A549 (cell line): Measurements from ENCODE around the gene BCORL1. TPM values are rescaled to one million over a fixed set of nuclear protein-coding genes. Genes with fewer than 3 reads are reported as not detected.

Experiments
- ATAC-seq, 2 experiments: fragments of 200-7000 bp in 1 of 2; fragments of >200 bp in 1 of 2; cut with Nextera tagmentation in 1 of 2; cut with Tn5 transposase in 1 of 2; 3 replicates each; pipeline versions ENCODE4 v1.8.0 to v1.9.1; 2018 to 2020; ENCODE audit warnings: mild to moderate bottlenecking in 1 of 2, moderate library complexity in 1 of 2
- CTCF ChIA-PET: fragments of 300-600 bp; sonication (Branson Sonifier 250); formaldehyde crosslinking; extraction: SDS; loops from one replicate; lab custom pipeline; 2021; ENCODE audit warnings: antibody characterized with exemption, inconsistent platforms; lab: Yijun Ruan, JAX
- POLR2A ChIA-PET: fragments of 350-600 bp; formaldehyde crosslinking; extraction: SDS; loops from one replicate; lab custom pipeline; 2021; ENCODE audit warnings: antibody characterized with exemption, inconsistent platforms; lab: Yijun Ruan, JAX
- DNase-seq, 2 experiments: peaks; one replicate each; pipeline versions ENCODE4 v3.0.0 to v3.0.0-alpha.2; 2011 to 2016; ENCODE audit warnings: low read depth in 1 of 2, low spot score in 1 of 2
- FAIRE-seq: peaks from 2 replicates; lab custom pipeline; 2011; peaks lifted over from hg19 to GRCh38; lab: Jason Lieb, UNC
- H3K27ac ChIP-seq, 2 experiments: fragments of >200 bp; sonication (Bioruptor Twin); formaldehyde crosslinking; 3 replicates each; pipeline ENCODE4 v1.5.1; 2016 to 2017
- H3K4me1 ChIP-seq: fragments of >200 bp; sonication (Bioruptor Twin); formaldehyde crosslinking; 3 replicates; pipeline ENCODE4 v1.6.1; 2016
- H3K4me2 ChIP-seq: fragments of >200 bp; sonication (Bioruptor Twin); formaldehyde crosslinking; 3 replicates; pipeline ENCODE4 v1.6.1; 2016
- H3K4me3 ChIP-seq: fragments of >200 bp; sonication (Bioruptor Twin); formaldehyde crosslinking; 3 replicates; pipeline ENCODE4 v1.5.1; 2016
- H3K9me3 ChIP-seq: fragments of >200 bp; sonication (Bioruptor Twin); formaldehyde crosslinking; 3 replicates; pipeline ENCODE4 v1.6.1; 2016
- CBX8 ChIP-seq: fragments of 200-600 bp; sonication (generic); IDR thresholded peaks from 2 replicates; pipeline ENCODE4 v1.6.1; 2016
- EHMT2 ChIP-seq: fragments of 200-600 bp; sonication (generic); IDR thresholded peaks from 2 replicates; pipeline ENCODE4 v1.6.1; 2016; ENCODE audit warnings: antibody characterized with exemption, low read depth, mild to moderate bottlenecking, moderate library complexity
- EP300 ChIP-seq, 2 experiments: fragments of >200 bp; sonication (Bioruptor Twin); formaldehyde crosslinking; IDR thresholded peaks; 2 replicates in 1 of 2; 3 replicates in 1 of 2; pipeline ENCODE4 v1.6.1; 2016 to 2017
- ESRRA ChIP-seq: fragments of 150-350 bp; IDR thresholded peaks from 2 replicates; pipeline ENCODE4 v1.6.1; 2014; ENCODE audit warnings: mild to moderate bottlenecking, low read length, borderline replicate concordance
- FOSB ChIP-seq: fragments of 250-450 bp; sonication (Bioruptor Pico); IDR thresholded peaks from 2 replicates; pipeline ENCODE4 v1.5.0; 2020; ENCODE audit warnings: mild to moderate bottlenecking, moderate library complexity
- HOXB5 ChIP-seq: fragments of 250-450 bp; sonication (Bioruptor Pico); IDR thresholded peaks from 2 replicates; pipeline ENCODE4 v1.5.0; 2020; ENCODE audit warnings: mild to moderate bottlenecking, moderate library complexity
- NFE2L2 ChIP-seq: fragments of 150-350 bp; conservative IDR thresholded peaks from 2 replicates; pipeline ENCODE4 v1.6.1; 2014; ENCODE audit warnings: low read length
- NR3C1 ChIP-seq: fragments of >200 bp; sonication (Bioruptor Twin); formaldehyde crosslinking; IDR thresholded peaks from 3 replicates; pipeline ENCODE4 v1.6.1; 2017
- PHF8 ChIP-seq: fragments of 200-600 bp; sonication (generic); IDR thresholded peaks from 2 replicates; pipeline ENCODE4 v1.6.1; 2016; ENCODE audit warnings: low read depth, mild to moderate bottlenecking, antibody characterized with exemption, moderate library complexity, borderline replicate concordance
- POLR2AphosphoS2 ChIP-seq: conservative IDR thresholded peaks from 2 replicates; pipeline ENCODE4 v1.6.1; 2012; ENCODE audit warnings: low read length, improper control_type of control experiment, inconsistent platforms
- RAD21 ChIP-seq, 2 experiments: fragments of >200 bp in 1 of 2; sonication (Bioruptor Twin) in 1 of 2; formaldehyde crosslinking in 1 of 2; IDR thresholded peaks in 1 of 2; conservative IDR thresholded peaks in 1 of 2; 2 replicates in 1 of 2; 3 replicates in 1 of 2; pipeline ENCODE4 v1.6.1; 2012 to 2018; ENCODE audit warnings: inconsistent platforms in 1 of 2
- RCOR1 ChIP-seq: fragments of 150-350 bp; IDR thresholded peaks from 2 replicates; pipeline ENCODE4 v1.6.1; 2014; ENCODE audit warnings: antibody characterized with exemption, low read length, low read depth
- RFX5 ChIP-seq: fragments of 450-650 bp; IDR thresholded peaks from 2 replicates; pipeline ENCODE4 v1.7.1; 2014; ENCODE audit warnings: antibody characterized with exemption, mild to moderate bottlenecking, moderate library complexity
- SREBF2 ChIP-seq: fragments of 450-650 bp; IDR thresholded peaks from 2 replicates; pipeline ENCODE4 v1.6.1; 2014; ENCODE audit warnings: mild to moderate bottlenecking, moderate library complexity
- ZNF302 ChIP-seq: fragments of 250-450 bp; sonication (Bioruptor Pico); IDR thresholded peaks from 2 replicates; pipeline ENCODE4 v1.9.0; 2021; ENCODE audit warnings: inconsistent platforms, mild to moderate bottlenecking, moderate library complexity
- WGBS: methylation state at CpG from one replicate; pipeline ENCODE4 v1.1.6; 2017; ENCODE audit errors: missing lambda C conversion rate; 5-methylcytosine and 5-hydroxymethylcytosine counted together
- polyA plus RNA-seq, 4 experiments: library from polyadenylated mRNA; depleted of rRNA in 3 of 4; stranded (reverse); fragments of >200 nt; fragmentation: RNase III in 1 of 4; extraction: RNeasy Plus Mini Kit Qiagen cat#74134 plus additional on column Dnase treatment in 1 of 4; gene quantifications; 2 replicates in 3 of 4; 3 replicates in 1 of 4; pipeline ENCODE4 v1.2.3, GENCODE V29; 2011 to 2017
- TF ChIP-seq, protein P1 (sequence below): fragments of 250-450 bp; sonication (Bioruptor Pico); IDR thresholded peaks from 2 replicates; pipeline ENCODE4 v1.5.0; 2021; ENCODE audit warnings: mild to moderate bottlenecking, moderate library complexity, borderline replicate concordance
- TF ChIP-seq, protein P2 (sequence below): fragments of 150-350 bp; IDR thresholded peaks from 2 replicates; pipeline ENCODE4 v1.6.1; 2014; ENCODE audit warnings: low read depth, mild to moderate bottlenecking, low read length
- TF ChIP-seq, protein P3 (sequence below): fragments of >200 bp; sonication (Bioruptor Twin); formaldehyde crosslinking; IDR thresholded peaks from 3 replicates; pipeline ENCODE4 v1.6.1; 2016

Gene BCORL1
- polyA plus RNA-seq, 2 of the 4 experiments (the other 2 are of a cell fraction): 1.4 to 6.1 TPM

DNA sequence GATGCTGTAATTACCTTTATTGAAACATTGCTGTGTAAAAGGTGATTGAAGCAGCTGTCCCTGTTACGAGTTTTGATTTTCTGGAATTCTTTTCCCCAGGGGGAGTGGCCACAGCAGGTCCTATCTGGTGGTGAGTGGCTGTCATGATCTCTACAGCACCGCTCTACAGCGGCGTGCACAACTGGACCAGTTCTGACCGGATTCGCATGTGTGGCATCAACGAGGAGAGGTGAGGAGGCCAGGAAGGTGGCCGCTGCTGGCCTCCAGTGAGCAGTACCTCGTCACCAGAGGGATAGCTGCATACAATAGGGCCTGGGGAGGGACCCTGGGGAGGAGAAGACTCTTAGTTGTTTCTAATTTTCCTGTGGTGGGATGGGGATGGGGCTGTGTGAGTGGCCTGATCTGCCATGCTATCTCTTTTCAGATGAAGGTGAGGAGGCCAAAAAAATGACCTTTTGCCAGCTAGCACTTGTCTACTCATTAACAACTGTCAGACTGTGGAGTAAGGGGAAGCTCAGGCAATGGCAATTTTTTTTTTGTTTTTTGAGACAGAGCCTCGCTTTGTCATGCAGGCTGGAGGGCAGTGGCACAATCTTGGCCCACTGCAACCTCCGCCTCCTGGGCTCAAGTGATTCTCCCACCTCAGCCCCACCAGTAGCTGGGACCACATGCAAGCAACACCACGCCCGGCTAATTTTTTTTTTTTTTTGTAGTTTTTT lies 22.8 kb downstream of the BCORL1 start (continued):
- TF ChIP-seq, protein P1, sequence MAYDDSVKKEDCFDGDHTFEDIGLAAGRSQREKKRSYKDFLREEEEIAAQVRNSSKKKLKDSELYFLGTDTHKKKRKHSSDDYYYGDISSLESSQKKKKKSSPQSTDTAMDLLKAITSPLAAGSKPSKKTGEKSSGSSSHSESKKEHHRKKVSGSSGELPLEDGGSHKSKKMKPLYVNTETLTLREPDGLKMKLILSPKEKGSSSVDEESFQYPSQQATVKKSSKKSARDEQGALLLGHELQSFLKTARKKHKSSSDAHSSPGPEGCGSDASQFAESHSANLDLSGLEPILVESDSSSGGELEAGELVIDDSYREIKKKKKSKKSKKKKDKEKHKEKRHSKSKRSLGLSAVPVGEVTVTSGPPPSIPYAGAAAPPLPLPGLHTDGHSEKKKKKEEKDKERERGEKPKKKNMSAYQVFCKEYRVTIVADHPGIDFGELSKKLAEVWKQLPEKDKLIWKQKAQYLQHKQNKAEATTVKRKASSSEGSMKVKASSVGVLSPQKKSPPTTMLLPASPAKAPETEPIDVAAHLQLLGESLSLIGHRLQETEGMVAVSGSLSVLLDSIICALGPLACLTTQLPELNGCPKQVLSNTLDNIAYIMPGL (CRISPR knock-in tag): no peak

DNA sequence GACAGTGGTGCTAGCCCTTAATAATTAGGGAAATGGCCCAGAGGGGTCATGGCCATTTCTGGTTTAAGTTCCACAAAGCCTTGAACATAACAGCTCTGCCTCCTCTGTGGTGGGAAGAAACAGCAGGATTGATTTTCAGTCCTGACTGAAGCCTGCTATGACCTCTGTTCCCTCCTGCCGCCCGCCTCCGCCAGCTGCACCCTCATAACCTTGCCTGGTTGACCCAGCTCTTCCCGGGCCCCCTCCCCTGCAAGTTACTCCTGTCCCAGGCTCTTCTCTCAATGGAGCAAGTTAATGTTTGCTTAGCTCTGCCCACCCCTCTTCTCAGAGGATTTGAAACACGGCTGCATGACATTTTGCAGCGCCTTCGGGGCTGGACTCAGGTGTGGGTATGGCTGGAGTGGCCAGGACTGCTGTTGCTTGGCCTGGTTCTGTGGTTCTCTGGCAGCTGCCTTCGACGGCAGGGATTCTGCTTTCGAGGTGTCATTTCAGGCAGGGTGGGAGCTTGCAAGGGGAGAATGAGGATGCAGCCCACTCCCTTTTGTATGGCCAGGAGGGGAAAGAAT lies 27.3 kb downstream of the BCORL1 start:
- ATAC-seq (no peak), FAIRE-seq (no peak), DNase-seq (no peak)
- no peaks in the 10 kb centered on the region for H3K9me3 ChIP-seq
- CTCF ChIA-PET: interaction anchor here (0.9 to 1.2 kb wide), 2 partner anchors 10 to 43 kb away, joined by 3 read pairs; no protein-coding TSS in a partner anchor
- no peak overlapping the region for H3K27ac ChIP-seq
- no peak overlapping the region for H3K4me2 ChIP-seq
- TF ChIP-seq ZNF302 (CRISPR knock-in tag) (no peak), RFX5 (no peak), PHF8 (no peak), HOXB5 (CRISPR knock-in tag) (no peak), EP300 (IDR thresholded peaks at IDR 0.05) (no peak), RAD21 (conservative IDR thresholded peaks at IDR 0.05 in 1 of 2, IDR thresholded peaks at IDR 0.05 in 1 of 2) (no peak), NR3C1 (no peak), POLR2AphosphoS2 (no peak), SREBF2 (no peak), ESRRA (no peak), EHMT2 (no peak)
- TF ChIP-seq, protein P2, sequence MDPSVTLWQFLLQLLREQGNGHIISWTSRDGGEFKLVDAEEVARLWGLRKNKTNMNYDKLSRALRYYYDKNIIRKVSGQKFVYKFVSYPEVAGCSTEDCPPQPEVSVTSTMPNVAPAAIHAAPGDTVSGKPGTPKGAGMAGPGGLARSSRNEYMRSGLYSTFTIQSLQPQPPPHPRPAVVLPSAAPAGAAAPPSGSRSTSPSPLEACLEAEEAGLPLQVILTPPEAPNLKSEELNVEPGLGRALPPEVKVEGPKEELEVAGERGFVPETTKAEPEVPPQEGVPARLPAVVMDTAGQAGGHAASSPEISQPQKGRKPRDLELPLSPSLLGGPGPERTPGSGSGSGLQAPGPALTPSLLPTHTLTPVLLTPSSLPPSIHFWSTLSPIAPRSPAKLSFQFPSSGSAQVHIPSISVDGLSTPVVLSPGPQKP: no peak
- POLR2A ChIA-PET: no interaction called here
- WGBS: 87% methylated on average over 6 of the region's 10 CpGs
- H3K4me1 ChIP-seq: no peaks in the 10 kb centered on the region
- H3K4me3 ChIP-seq: no peak overlapping the region

DNA sequence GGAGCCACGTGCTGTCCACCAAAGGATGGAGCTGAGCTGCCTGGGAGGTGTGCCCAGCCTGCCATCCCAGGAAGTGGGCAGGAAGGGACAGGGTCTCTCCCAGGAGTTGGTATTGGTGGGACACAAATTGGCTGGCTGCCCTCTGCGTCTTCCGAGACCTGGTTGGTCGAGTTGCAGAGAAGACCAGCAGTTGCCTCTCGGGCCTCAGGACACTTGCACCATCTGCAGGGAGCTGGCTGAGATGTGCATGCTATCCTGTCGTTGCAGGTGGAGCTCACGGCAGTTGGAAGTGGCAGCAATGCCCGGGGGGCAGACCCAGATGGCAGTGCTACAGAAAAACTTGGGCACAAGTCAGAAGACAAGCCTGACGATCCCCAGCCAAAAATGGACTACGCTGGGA lies 30.2 kb downstream of the BCORL1 start:
- ATAC-seq (no peak), FAIRE-seq (no peak), DNase-seq (no peak)
- ChIA-PET CTCF (interaction anchor here (0.6 to 1.8 kb wide), 5 partner anchors 10 to 356 kb away, joined by 3 to 5 read pairs (median 3); no protein-coding TSS in a partner anchor), POLR2A (no interaction called here)
- no peak overlapping the region for H3K4me2 ChIP-seq
- no peak overlapping the region for H3K4me3 ChIP-seq
- WGBS: 84% methylated on average over 5 of the region's 10 CpGs
- H3K9me3 ChIP-seq: no peaks in the 10 kb centered on the region
- H3K4me1 ChIP-seq: no peaks in the 10 kb centered on the region
- TF ChIP-seq NFE2L2: no peak
- no peak for TF ChIP-seq RCOR1
- TF ChIP-seq CBX8: no peak
- TF ChIP-seq, protein P3, sequence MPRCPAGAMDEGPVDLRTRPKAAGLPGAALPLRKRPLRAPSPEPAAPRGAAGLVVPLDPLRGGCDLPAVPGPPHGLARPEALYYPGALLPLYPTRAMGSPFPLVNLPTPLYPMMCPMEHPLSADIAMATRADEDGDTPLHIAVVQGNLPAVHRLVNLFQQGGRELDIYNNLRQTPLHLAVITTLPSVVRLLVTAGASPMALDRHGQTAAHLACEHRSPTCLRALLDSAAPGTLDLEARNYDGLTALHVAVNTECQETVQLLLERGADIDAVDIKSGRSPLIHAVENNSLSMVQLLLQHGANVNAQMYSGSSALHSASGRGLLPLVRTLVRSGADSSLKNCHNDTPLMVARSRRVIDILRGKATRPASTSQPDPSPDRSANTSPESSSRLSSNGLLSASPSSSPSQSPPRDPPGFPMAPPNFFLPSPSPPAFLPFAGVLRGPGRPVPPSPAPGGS: no peak
- no peak for TF ChIP-seq FOSB (CRISPR knock-in tag)
- H3K27ac ChIP-seq: no peak overlapping the region
